Nucleus accumbens (tissue), 56 donors: Measurements from ENCODE around the gene MICAL2.
"Not testable (repeated sequence)": the region's sequence is repeated elsewhere in the genome, so short reads cannot be mapped to it uniquely, and the experiment has no call there.

Experiments used
- DNase-seq, 56 donors: peaks; one replicate each; lab custom pipeline; 2025; lab: John Stamatoyannopoulos, UW

The MICAL2 gene

GRCh38 chr11:12130180-12130980, 20.0 kb downstream of the MICAL2 start:
- DNase-seq = no peak

- no peak for DNase-seq
Measured at GRCh38 chr11:12131943-12132789, 21.8 kb downstream of the MICAL2 start.

- no peak for DNase-seq
Measured at GRCh38 chr11:12132790-12133145, 22.4 kb downstream of the MICAL2 start.

GRCh38 chr11:12133547-12134235, 23.3 kb downstream of the MICAL2 start:
- DNase-seq = no peak

GRCh38 chr11:12134236-12134585, 23.8 kb downstream of the MICAL2 start:
- DNase-seq = peak in 1 of 56 donors; percentile 14

GRCh38 chr11:12135185-12135584, 24.8 kb downstream of the MICAL2 start:
- DNase-seq = no peak

- peak in 2 of 56 donors; percentile 5 to 33 for DNase-seq
Measured at GRCh38 chr11:12137005-12137690, 26.8 kb downstream of the MICAL2 start.

GRCh38 chr11:12137938-12138731, 27.7 kb downstream of the MICAL2 start:
- DNase-seq = peak in 13 of 56 donors; percentile 10 to 63 (median 38)

GRCh38 chr11:12139144-12139881, 28.9 kb downstream of the MICAL2 start:
- peak in 9 of 56 donors; percentile 10 to 57 (median 30) for DNase-seq

- no peak for DNase-seq
Measured at GRCh38 chr11:12140186-12140793, 29.9 kb downstream of the MICAL2 start.

GRCh38 chr11:12141283-12141682, 30.9 kb downstream of the MICAL2 start:
- DNase-seq = no peak

GRCh38 chr11:12142176-12142575, 31.8 kb downstream of the MICAL2 start:
- no peak for DNase-seq

- no peak for DNase-seq
Measured at GRCh38 chr11:12142909-12143308, 32.5 kb downstream of the MICAL2 start.

- no peak for DNase-seq
Measured at GRCh38 chr11:12143461-12144258, 33.3 kb downstream of the MICAL2 start.

GRCh38 chr11:12144330-12145174, 34.2 kb downstream of the MICAL2 start:
- DNase-seq = no peak

GRCh38 chr11:12146678-12147077, 36.3 kb downstream of the MICAL2 start:
- DNase-seq = not testable (repeated sequence)

- DNase-seq = no peak
Measured at GRCh38 chr11:12147827-12148226, 37.4 kb downstream of the MICAL2 start.
